HEK293 (cell line): Measurements from ENCODE around the gene CLDN7.

Experiments used
- CTCF ChIA-PET: fragments of 350-600 bp; formaldehyde crosslinking; extraction: SDS; loops from one replicate; lab custom pipeline; 2021; ENCODE audit warnings: antibody characterized with exemption; lab: Yijun Ruan, JAX
- POLR2A ChIA-PET: fragments of 300-600 bp; formaldehyde crosslinking; extraction: SDS; loops from one replicate; lab custom pipeline; 2020; ENCODE audit warnings: antibody characterized with exemption, inconsistent platforms; lab: Yijun Ruan, JAX
- H3K27ac ChIP-seq: fragments of 200-500 bp; sonication (Bioruptor generic); 2 replicates; pipeline ENCODE4 v1.5.1; 2014; ENCODE audit warnings: low read depth, low read length, control low read depth, inconsistent platforms; ENCODE audit errors: extremely low read depth
- H3K36me3 ChIP-seq, 2 experiments: fragments of 200-500 bp in 1 of 2; sonication (Bioruptor generic) in 1 of 2; 1 replicate in 1 of 2; 2 replicates in 1 of 2; pipeline ENCODE4 v1.5.1; 2014 to 2017; ENCODE audit warnings: inconsistent platforms in 2 of 2, low read length in 2 of 2; ENCODE audit not compliant: control insufficient read depth in 2 of 2, insufficient read depth in 1 of 2
- H3K4me1 ChIP-seq: fragments of 200-500 bp; sonication (Bioruptor generic); 2 replicates; pipeline ENCODE4 v1.5.1; 2014; ENCODE audit warnings: mild to moderate bottlenecking, low read length, inconsistent platforms; ENCODE audit not compliant: control insufficient read depth, insufficient read depth
- H3K4me3 ChIP-seq: 2 replicates; pipeline ENCODE4 v1.5.1; 2011; ENCODE audit warnings: low read depth, mild to moderate bottlenecking, control low read depth, low read length, moderate library complexity
- H3K9me3 ChIP-seq: fragments of 200-500 bp; sonication (Bioruptor generic); 2 replicates; pipeline ENCODE4 v1.5.1; 2014; ENCODE audit warnings: low read depth, low read length, inconsistent platforms; ENCODE audit not compliant: control insufficient read depth, insufficient read depth
- GLIS2 ChIP-seq: fragments of 450-650 bp; formaldehyde crosslinking; IDR thresholded peaks from 2 replicates; pipeline ENCODE4 v1.5.1; 2016; ENCODE audit warnings: missing biosample characterization, missing genetic modification characterization
- MEIS1 ChIP-seq: sonication (generic); formaldehyde crosslinking; IDR thresholded peaks from 2 replicates; pipeline ENCODE4 v1.8.1; 2022; ENCODE audit warnings: missing genetic modification reagents, mild to moderate bottlenecking, borderline replicate concordance
- ZIC2 ChIP-seq: fragments of 450-650 bp; formaldehyde crosslinking; IDR thresholded peaks from 2 replicates; pipeline ENCODE4 v1.5.1; 2016; ENCODE audit warnings: missing biosample characterization, missing genetic modification characterization
- ZNF146 ChIP-seq: fragments of 450-650 bp; formaldehyde crosslinking; IDR thresholded peaks from 2 replicates; pipeline ENCODE4 v1.5.1; 2016; ENCODE audit warnings: missing biosample characterization, missing genetic modification characterization
- ZNF211 ChIP-seq: fragments of 450-650 bp; formaldehyde crosslinking; IDR thresholded peaks from 2 replicates; pipeline ENCODE4 v1.5.1; 2016; ENCODE audit warnings: low read depth, missing biosample characterization, missing genetic modification characterization
- ZNF302 ChIP-seq: fragments of 450-650 bp; formaldehyde crosslinking; IDR thresholded peaks from 2 replicates; pipeline ENCODE4 v1.5.1; 2016; ENCODE audit warnings: missing biosample characterization, missing genetic modification characterization, low read depth
- ZNF600 ChIP-seq: fragments of 450-650 bp; formaldehyde crosslinking; IDR thresholded peaks from 2 replicates; pipeline ENCODE4 v1.5.1; 2016; ENCODE audit warnings: missing biosample characterization, missing genetic modification characterization
- ZNF623 ChIP-seq: fragments of 450-650 bp; formaldehyde crosslinking; IDR thresholded peaks from 2 replicates; pipeline ENCODE4 v1.5.1; 2016; ENCODE audit warnings: missing biosample characterization, missing genetic modification characterization
- ZNF677 ChIP-seq: fragments of 450-650 bp; IDR thresholded peaks from 2 replicates; pipeline ENCODE4 v1.5.0; 2018; ENCODE audit warnings: missing biosample characterization, mild to moderate bottlenecking, missing genetic modification characterization, moderate library complexity
- ZSCAN16 ChIP-seq: fragments of 450-650 bp; formaldehyde crosslinking; IDR thresholded peaks from 2 replicates; pipeline ENCODE4 v1.5.1; 2016; ENCODE audit warnings: missing biosample characterization, missing genetic modification characterization
- TF ChIP-seq, protein P1 (sequence below): fragments of 450-650 bp; formaldehyde crosslinking; IDR thresholded peaks from 2 replicates; pipeline ENCODE4 v1.5.1; 2016; ENCODE audit warnings: missing biosample characterization, missing genetic modification characterization
- TF ChIP-seq, protein P2 (sequence below): fragments of 450-650 bp; formaldehyde crosslinking; optimal IDR thresholded peaks from 2 replicates; pipeline ENCODE3; 2016; ENCODE audit warnings: missing biosample characterization, mild to moderate bottlenecking, missing genetic modification characterization
- TF ChIP-seq, protein P3 (sequence below): fragments of 450-650 bp; formaldehyde crosslinking; IDR thresholded peaks from 2 replicates; pipeline ENCODE4 v1.5.1; 2016; ENCODE audit warnings: missing biosample characterization, missing genetic modification characterization, borderline replicate concordance

The CLDN7 gene

DNA sequence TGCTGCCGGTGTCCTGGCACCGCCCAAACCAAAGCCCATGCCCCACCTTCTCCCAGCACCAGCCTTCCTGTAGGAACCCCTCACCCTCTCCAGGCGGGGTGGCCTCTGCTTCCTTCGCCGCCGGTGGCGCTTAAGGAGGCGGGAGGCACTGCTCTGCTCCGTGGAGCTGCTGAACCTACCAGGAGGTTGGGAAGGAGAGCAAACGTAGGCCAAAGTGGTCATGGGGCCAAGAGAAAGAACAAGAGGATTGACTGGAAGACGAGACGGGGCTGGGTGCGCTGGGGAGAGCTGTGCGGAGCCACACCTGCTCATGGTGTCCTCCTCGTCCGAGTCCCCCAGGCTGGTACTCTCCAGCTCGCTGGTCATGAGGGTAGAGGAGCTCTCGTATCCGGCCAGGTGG is 32.8 kb downstream of the CLDN7 start:
- H3K4me1 ChIP-seq: no peaks in the 10 kb centered on the region
- CTCF ChIA-PET: no interaction called here
- POLR2A ChIA-PET: interaction anchor here (1.0 to 14.2 kb wide), 2 partner anchors 8 to 10 kb away, joined by 5 to 284 read pairs; partner anchors contain the start of genes ACADVL, DLG4 and PHF23
- H3K27ac ChIP-seq: no peak overlapping the region
- no peaks in the 10 kb centered on the region for H3K9me3 ChIP-seq
- H3K4me3 ChIP-seq: no peak overlapping the region
- peaks cover 12 to 71% of the 10 kb centered on the region in 2 experiments for H3K36me3 ChIP-seq
- TF ChIP-seq ZNF302 (tag by site-specific recombination) (no peak), ZSCAN16 (tag by site-specific recombination) (no peak)
- TF ChIP-seq, protein P1, sequence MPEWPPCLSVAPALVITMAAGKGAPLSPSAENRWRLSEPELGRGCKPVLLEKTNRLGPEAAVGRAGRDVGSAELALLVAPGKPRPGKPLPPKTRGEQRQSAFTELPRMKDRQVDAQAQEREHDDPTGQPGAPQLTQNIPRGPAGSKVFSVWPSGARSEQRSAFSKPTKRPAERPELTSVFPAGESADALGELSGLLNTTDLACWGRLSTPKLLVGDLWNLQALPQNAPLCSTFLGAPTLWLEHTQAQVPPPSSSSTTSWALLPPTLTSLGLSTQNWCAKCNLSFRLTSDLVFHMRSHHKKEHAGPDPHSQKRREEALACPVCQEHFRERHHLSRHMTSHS (tag by site-specific recombination): no peak

DNA sequence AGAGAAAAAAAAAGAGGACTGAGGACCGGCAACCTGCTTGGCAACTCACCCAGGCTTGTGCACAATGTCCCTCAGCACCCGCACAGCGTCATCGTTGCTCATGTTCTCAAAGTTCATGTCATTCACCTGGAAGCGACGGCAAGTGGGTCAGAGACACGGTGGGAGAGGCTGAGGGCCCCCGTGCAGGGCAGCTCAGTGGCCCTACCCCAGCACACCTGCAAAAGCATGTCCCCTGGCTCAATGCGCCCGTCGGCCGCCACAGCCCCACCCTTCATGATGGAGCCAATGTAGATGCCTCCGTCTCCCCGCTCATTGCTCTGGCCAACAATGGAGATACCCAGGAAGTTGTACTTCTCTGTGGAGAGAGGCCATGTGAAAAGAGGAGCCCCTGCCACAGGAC is 33.4 kb downstream of the CLDN7 start:
- POLR2A ChIA-PET: no interaction called here
- CTCF ChIA-PET: no interaction called here
- no peak overlapping the region for H3K27ac ChIP-seq
- no peaks in the 10 kb centered on the region for H3K4me1 ChIP-seq
- H3K9me3 ChIP-seq: no peaks in the 10 kb centered on the region
- peaks cover 18 to 76% of the 10 kb centered on the region in 2 experiments for H3K36me3 ChIP-seq
- no peak overlapping the region for H3K4me3 ChIP-seq
- no peak for TF ChIP-seq ZNF146 (tag by site-specific recombination)
- TF ChIP-seq, protein P2, sequence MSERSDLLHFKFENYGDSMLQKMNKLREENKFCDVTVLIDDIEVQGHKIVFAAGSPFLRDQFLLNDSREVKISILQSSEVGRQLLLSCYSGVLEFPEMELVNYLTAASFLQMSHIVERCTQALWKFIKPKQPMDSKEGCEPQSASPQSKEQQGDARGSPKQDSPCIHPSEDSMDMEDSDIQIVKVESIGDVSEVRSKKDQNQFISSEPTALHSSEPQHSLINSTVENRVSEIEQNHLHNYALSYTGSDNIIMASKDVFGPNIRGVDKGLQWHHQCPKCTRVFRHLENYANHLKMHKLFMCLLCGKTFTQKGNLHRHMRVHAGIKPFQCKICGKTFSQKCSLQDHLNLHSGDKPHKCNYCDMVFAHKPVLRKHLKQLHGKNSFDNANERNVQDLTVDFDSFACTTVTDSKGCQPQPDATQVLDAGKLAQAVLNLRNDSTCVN: no peak

DNA sequence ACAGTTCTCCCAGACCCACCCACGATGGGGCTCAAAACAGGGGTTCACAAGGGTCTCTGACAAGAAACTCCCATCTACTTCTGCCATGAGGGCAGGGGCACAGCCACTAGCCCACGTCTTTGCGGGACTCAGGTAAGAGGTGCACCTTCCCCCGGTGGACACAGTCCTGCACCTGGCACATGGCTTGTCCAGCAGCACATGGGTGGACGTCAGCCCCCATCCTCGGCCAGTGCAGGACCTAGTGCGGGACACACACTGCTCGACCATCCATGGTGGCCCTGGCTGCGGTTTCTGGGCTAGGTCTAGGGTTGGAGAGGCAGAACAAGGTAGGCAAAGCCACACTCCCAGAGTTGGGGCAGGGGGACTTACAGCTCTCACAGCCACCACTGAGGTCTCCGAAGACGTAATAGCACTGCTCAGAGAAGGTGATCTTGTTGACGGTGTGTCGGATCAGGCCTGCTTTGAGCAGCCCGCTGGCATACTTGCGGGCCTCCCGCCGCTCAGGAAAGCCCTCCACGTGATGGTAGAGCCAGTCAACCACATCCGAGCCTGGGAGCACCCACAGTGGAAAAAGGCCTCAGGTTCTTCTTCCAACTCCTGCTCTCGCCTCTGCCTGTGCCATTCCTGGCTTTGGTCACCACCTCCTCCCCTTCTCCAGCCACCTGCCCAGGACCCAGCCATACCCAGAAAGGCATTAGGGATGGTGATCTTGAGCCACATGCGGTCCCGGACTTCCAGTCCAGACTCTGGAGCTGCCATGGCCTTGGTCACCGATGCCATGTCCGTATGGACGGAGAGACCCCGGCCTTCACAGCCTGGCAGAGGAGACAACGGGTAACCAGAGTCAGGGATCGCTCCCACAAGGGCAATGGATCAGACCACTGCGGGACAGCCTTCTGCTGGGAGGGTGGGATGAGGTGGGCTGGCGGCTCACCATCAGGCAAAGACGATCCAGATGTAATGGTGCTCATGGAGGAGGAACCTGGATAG is 35.3 kb downstream of the CLDN7 start:
- Histone ChIP-seq H3K4me3 (no peak overlapping the region), H3K4me1 (no peaks in the 10 kb centered on the region), H3K9me3 (no peaks in the 10 kb centered on the region), H3K36me3 (peaks cover 26 to 91% of the 10 kb centered on the region in 2 experiments), H3K27ac (no peak overlapping the region)
- POLR2A ChIA-PET: interaction anchor here (9.8 kb wide), 1 partner anchor 9 kb away, joined by 284 read pairs; the partner anchor contains the start of genes DVL2, GABARAP and PHF23
- CTCF ChIA-PET: no interaction called here
- peak; percentile 80; the same call in 1 of the 2 replicates for TF ChIP-seq ZNF600 (tag by site-specific recombination)
- TF ChIP-seq MEIS1 (CRISPR knock-in tag): no peak

DNA sequence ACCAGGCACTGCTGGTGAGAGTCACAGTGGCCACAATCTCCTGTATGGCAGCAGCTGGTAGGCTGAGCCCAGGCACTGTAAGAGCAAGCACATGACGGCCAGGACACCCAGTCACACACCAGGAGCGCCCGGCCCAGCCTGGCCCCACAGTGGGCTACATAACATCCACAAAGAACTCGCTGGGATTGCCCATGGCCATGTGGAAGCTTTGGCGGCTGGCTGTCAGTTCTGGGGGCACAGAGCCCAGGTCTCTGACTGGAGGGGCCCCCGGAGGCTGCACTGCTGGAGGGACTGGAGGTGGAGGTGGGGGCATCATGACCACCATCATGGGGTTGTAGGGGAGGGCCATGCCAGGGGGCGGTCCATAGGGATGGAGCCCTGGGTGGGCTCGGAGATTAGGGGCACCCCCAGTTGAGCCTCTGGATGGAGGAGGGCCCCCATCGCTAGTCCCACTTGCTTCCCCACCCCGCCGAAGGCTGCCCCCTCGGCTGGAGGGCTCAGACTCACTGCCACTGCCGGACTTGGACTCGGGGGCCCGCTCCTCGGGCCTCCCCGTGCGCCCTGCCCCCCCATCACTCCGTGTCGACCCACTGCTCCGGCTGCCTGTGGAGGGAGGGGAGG is 36.5 kb downstream of the CLDN7 start:
- no peak overlapping the region for H3K4me3 ChIP-seq
- peaks cover 26 to 99% of the 10 kb centered on the region in 2 experiments for H3K36me3 ChIP-seq
- POLR2A ChIA-PET: interaction anchor here (0.6 to 9.8 kb wide), 2 partner anchors 11 to 93 kb away, joined by 5 to 284 read pairs; partner anchors contain the start of genes DVL2, GABARAP and PHF23
- H3K4me1 ChIP-seq: no peaks in the 10 kb centered on the region
- H3K9me3 ChIP-seq: no peaks in the 10 kb centered on the region
- TF ChIP-seq, protein P3, sequence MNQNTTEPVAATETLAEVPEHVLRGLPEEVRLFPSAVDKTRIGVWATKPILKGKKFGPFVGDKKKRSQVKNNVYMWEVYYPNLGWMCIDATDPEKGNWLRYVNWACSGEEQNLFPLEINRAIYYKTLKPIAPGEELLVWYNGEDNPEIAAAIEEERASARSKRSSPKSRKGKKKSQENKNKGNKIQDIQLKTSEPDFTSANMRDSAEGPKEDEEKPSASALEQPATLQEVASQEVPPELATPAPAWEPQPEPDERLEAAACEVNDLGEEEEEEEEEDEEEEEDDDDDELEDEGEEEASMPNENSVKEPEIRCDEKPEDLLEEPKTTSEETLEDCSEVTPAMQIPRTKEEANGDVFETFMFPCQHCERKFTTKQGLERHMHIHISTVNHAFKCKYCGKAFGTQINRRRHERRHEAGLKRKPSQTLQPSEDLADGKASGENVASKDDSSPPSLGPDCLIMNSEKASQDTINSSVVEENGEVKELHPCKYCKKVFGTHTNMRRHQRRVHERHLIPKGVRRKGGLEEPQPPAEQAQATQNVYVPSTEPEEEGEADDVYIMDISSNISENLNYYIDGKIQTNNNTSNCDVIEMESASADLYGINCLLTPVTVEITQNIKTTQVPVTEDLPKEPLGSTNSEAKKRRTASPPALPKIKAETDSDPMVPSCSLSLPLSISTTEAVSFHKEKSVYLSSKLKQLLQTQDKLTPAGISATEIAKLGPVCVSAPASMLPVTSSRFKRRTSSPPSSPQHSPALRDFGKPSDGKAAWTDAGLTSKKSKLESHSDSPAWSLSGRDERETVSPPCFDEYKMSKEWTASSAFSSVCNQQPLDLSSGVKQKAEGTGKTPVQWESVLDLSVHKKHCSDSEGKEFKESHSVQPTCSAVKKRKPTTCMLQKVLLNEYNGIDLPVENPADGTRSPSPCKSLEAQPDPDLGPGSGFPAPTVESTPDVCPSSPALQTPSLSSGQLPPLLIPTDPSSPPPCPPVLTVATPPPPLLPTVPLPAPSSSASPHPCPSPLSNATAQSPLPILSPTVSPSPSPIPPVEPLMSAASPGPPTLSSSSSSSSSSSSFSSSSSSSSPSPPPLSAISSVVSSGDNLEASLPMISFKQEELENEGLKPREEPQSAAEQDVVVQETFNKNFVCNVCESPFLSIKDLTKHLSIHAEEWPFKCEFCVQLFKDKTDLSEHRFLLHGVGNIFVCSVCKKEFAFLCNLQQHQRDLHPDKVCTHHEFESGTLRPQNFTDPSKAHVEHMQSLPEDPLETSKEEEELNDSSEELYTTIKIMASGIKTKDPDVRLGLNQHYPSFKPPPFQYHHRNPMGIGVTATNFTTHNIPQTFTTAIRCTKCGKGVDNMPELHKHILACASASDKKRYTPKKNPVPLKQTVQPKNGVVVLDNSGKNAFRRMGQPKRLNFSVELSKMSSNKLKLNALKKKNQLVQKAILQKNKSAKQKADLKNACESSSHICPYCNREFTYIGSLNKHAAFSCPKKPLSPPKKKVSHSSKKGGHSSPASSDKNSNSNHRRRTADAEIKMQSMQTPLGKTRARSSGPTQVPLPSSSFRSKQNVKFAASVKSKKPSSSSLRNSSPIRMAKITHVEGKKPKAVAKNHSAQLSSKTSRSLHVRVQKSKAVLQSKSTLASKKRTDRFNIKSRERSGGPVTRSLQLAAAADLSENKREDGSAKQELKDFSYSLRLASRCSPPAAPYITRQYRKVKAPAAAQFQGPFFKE (tag by site-specific recombination): no peak
- TF ChIP-seq ZNF677 (tag by site-specific recombination): no peak
- no peak for TF ChIP-seq ZNF623 (tag by site-specific recombination)
- no peak for TF ChIP-seq ZIC2 (tag by site-specific recombination)
- TF ChIP-seq ZNF211 (tag by site-specific recombination): no peak
- TF ChIP-seq ZNF302 (tag by site-specific recombination): no peak
- peak; percentile 91 for TF ChIP-seq GLIS2 (tag by site-specific recombination)
- CTCF ChIA-PET: interaction anchor here (0.6 to 0.7 kb wide), 2 partner anchors 12 to 177 kb away, joined by 3 to 8 read pairs; no protein-coding TSS in a partner anchor
- no peak overlapping the region for H3K27ac ChIP-seq
